ENCODE measurements around the gene KTN1.

Gene KTN1

DNA sequence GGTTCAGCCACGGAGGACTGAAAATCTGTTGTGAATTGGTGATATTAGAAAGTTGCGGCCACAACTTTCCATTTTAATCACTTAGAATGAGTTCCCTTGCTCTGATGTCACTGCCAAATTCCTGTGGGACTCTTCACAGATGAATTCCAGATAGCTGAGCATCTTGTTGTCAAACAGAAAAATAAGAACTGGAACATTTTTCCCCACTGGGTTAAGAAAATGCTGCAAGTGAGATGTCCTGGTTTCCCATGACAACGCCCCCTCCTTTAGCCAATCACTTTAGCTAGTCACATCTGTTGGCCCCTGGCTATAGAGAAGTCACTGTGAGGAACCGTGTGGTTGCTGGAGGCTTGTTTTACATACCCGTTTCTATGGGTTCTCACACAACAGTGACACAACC, 135.9 kb downstream of the KTN1 start:
- no peak for TF ChIP-seq EZH2phosphoT487 (conservative IDR thresholded peaks at IDR 0.05; ENCODE audit: low read length)
- TF ChIP-seq, protein P1, sequence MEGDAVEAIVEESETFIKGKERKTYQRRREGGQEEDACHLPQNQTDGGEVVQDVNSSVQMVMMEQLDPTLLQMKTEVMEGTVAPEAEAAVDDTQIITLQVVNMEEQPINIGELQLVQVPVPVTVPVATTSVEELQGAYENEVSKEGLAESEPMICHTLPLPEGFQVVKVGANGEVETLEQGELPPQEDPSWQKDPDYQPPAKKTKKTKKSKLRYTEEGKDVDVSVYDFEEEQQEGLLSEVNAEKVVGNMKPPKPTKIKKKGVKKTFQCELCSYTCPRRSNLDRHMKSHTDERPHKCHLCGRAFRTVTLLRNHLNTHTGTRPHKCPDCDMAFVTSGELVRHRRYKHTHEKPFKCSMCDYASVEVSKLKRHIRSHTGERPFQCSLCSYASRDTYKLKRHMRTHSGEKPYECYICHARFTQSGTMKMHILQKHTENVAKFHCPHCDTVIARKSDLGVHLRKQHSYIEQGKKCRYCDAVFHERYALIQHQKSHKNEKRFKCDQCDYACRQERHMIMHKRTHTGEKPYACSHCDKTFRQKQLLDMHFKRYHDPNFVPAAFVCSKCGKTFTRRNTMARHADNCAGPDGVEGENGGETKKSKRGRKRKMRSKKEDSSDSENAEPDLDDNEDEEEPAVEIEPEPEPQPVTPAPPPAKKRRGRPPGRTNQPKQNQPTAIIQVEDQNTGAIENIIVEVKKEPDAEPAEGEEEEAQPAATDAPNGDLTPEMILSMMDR (IDR thresholded peaks at IDR 0.05; ENCODE audit: insufficient read depth, low read length, poor library complexity, severe bottlenecking): no peak
- Histone ChIP-seq H3K27ac (ENCODE audit: low read depth, low read length) (no peak overlapping the region), H3K9me2 (replicated peaks; ENCODE audit: insufficient read depth, low read length) (no peaks in the 10 kb centered on the region), H4K20me1 (ENCODE audit: low read depth, low read length) (no peaks in the 10 kb centered on the region), H3K27me3 (ENCODE audit: low read length) (no peaks in the 10 kb centered on the region), H3K36me3 (ENCODE audit: low read length) (no peaks in the 10 kb centered on the region), H2AFZ (ENCODE audit: low read depth, low read length, severe bottlenecking) (no peak overlapping the region), H3K79me2 (ENCODE audit: insufficient read depth, low read length) (no peaks in the 10 kb centered on the region), H3F3A (ENCODE audit: insufficient read depth) (no peaks in the 10 kb centered on the region), H3K9me3 (ENCODE audit: insufficient read depth, low read length) (no peaks in the 10 kb centered on the region), H3K4me3 (ENCODE audit: insufficient read depth, low read length, poor library complexity, severe bottlenecking) (no peak overlapping the region), H3K9ac (ENCODE audit: low read length) (no peak overlapping the region), H3K4me2 (ENCODE audit: low read depth, low read length, poor library complexity, severe bottlenecking) (no peak overlapping the region)

DNA sequence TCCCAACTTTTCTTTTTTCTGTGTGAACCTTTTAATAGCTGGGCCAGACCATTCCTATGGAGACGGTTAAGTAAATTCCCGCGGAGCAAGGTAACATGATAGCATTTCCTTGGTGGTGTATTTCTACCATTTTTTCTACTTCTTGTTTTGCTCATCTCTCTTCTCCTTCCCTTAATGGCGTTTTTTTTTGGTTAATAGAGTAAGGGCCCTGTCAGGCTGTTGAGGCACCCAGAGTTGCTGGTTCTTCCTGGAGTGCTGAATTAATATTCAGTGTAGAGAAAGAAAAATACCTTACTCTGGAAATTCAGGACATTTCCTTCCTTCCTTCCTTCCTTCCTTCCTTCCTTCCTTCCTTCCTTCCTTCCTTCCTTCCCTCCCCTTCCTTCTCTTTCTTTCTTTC, 137.6 kb downstream of the KTN1 start:
- Histone ChIP-seq H4K20me1 (ENCODE audit: low read depth, low read length) (no peaks in the 10 kb centered on the region), H2AFZ (ENCODE audit: low read depth, low read length, severe bottlenecking) (no peak overlapping the region), H3K36me3 (ENCODE audit: low read length) (no peaks in the 10 kb centered on the region), H3K79me2 (ENCODE audit: insufficient read depth, low read length) (no peaks in the 10 kb centered on the region), H3K4me2 (ENCODE audit: low read depth, low read length, poor library complexity, severe bottlenecking) (no peak overlapping the region), H3F3A (ENCODE audit: insufficient read depth) (no peaks in the 10 kb centered on the region), H3K9me2 (replicated peaks; ENCODE audit: insufficient read depth, low read length) (no peaks in the 10 kb centered on the region), H3K4me3 (ENCODE audit: insufficient read depth, low read length, poor library complexity, severe bottlenecking) (no peak overlapping the region), H3K9ac (ENCODE audit: low read length) (no peak overlapping the region), H3K9me3 (ENCODE audit: insufficient read depth, low read length) (no peaks in the 10 kb centered on the region), H3K27me3 (ENCODE audit: low read length) (no peaks in the 10 kb centered on the region), H3K27ac (ENCODE audit: low read depth, low read length) (no peak overlapping the region)
- TF ChIP-seq EZH2phosphoT487 (conservative IDR thresholded peaks at IDR 0.05; ENCODE audit: low read length): no peak
- TF ChIP-seq, protein P1 (IDR thresholded peaks at IDR 0.05; ENCODE audit: insufficient read depth, low read length, poor library complexity, severe bottlenecking): no peak

DNA sequence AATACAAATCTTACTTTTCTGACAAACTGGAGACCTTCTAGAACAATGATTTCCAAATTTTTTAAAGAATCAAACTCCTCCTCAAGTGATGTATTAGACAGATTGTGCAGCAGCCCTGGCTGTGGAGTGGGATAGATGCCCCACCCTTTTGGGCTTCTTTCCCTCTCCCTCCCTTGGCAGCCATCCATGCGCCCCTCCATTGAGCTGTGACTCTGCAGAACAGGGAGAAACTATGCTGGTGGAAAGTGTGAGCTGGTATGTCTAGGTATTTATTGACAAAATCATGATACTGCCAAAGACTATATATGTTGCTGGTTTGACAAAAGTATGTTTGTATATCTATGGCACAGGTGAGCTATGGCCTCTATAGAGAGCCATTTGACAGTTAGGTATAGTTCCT, 138.5 kb downstream of the KTN1 start:
- Histone ChIP-seq H3K27me3 (ENCODE audit: low read length) (no peaks in the 10 kb centered on the region), H3K9me3 (ENCODE audit: insufficient read depth, low read length) (no peaks in the 10 kb centered on the region), H3K9ac (ENCODE audit: low read length) (no peak overlapping the region), H3K9me2 (replicated peaks; ENCODE audit: insufficient read depth, low read length) (no peaks in the 10 kb centered on the region), H3K4me2 (ENCODE audit: low read depth, low read length, poor library complexity, severe bottlenecking) (no peak overlapping the region), H3F3A (ENCODE audit: insufficient read depth) (no peaks in the 10 kb centered on the region), H3K4me3 (ENCODE audit: insufficient read depth, low read length, poor library complexity, severe bottlenecking) (no peak overlapping the region), H3K79me2 (ENCODE audit: insufficient read depth, low read length) (no peaks in the 10 kb centered on the region), H2AFZ (ENCODE audit: low read depth, low read length, severe bottlenecking) (no peak overlapping the region), H3K36me3 (ENCODE audit: low read length) (no peaks in the 10 kb centered on the region), H3K27ac (ENCODE audit: low read depth, low read length) (no peak overlapping the region), H4K20me1 (ENCODE audit: low read depth, low read length) (no peaks in the 10 kb centered on the region)
- TF ChIP-seq, protein P1 (IDR thresholded peaks at IDR 0.05; ENCODE audit: insufficient read depth, low read length, poor library complexity, severe bottlenecking): no peak
- no peak for TF ChIP-seq EZH2phosphoT487 (conservative IDR thresholded peaks at IDR 0.05; ENCODE audit: low read length)
